SK-N-SH treated with all-trans-retinoic acid at 6 μM for 48 hours (cell line): Measurements from ENCODE around the gene RAMACL.

Source experiments
- ISL1 ChIP-seq: fragments of 250-450 bp; sonication (Bioruptor Pico); IDR thresholded peaks from 2 replicates; pipeline ENCODE4 v2.1.2; 2022; ENCODE audit warnings: mild to moderate bottlenecking, moderate library complexity
- ZFP30 ChIP-seq: fragments of 450-650 bp; formaldehyde crosslinking; IDR thresholded peaks from 2 replicates; pipeline ENCODE4 v1.5.0; 2022; ENCODE audit warnings: mild to moderate bottlenecking, moderate library complexity
- TF ChIP-seq, protein P1 (sequence below): fragments of 250-450 bp; sonication (Bioruptor Pico); IDR thresholded peaks from 2 replicates; pipeline ENCODE4 v1.5.1; 2021; ENCODE audit warnings: mild to moderate bottlenecking, moderate library complexity

DNA sequence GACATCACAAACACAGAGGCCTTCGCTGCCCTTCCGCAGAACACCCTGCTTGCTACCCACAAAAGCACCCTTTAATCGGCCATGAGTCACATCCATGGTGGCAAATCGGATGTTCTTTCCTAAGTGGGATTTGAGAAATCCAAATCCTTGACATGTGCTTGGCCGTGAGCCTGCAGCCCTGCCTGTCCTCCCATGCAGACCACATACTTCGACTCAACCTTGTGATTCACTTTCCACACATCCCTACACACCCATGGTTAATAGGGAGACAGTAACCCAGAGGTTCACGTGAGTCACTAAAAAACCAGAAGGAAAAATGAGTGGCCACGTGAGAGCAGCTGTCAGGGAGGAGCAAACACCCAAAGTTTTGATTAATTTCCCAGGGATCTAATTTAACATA, 19.4 kb downstream of the RAMACL start:
- TF ChIP-seq, protein P1, sequence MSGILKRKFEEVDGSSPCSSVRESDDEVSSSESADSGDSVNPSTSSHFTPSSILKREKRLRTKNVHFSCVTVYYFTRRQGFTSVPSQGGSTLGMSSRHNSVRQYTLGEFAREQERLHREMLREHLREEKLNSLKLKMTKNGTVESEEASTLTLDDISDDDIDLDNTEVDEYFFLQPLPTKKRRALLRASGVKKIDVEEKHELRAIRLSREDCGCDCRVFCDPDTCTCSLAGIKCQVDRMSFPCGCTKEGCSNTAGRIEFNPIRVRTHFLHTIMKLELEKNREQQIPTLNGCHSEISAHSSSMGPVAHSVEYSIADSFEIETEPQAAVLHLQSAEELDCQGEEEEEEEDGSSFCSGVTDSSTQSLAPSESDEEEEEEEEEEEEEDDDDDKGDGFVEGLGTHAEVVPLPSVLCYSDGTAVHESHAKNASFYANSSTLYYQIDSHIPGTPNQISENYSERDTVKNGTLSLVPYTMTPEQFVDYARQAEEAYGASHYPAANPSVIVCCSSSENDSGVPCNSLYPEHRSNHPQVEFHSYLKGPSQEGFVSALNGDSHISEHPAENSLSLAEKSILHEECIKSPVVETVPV (CRISPR knock-in tag): no peak
- no peak for TF ChIP-seq ISL1 (CRISPR knock-in tag)
- TF ChIP-seq ZFP30 (CRISPR knock-in tag): no peak
